NCI-H1436 treated with DMSO at 0.1 percent for 48 hours (cell line): ENCODE measurements around the gene DAW1.
"Not testable (repeated sequence)": the region's sequence is repeated elsewhere in the genome, so short reads cannot be mapped to it uniquely, and the experiment has no call there.

Source experiments
- DNase-seq: peaks from one replicate; lab custom pipeline; 2025; lab: John Stamatoyannopoulos, UW

Gene DAW1, protein sequence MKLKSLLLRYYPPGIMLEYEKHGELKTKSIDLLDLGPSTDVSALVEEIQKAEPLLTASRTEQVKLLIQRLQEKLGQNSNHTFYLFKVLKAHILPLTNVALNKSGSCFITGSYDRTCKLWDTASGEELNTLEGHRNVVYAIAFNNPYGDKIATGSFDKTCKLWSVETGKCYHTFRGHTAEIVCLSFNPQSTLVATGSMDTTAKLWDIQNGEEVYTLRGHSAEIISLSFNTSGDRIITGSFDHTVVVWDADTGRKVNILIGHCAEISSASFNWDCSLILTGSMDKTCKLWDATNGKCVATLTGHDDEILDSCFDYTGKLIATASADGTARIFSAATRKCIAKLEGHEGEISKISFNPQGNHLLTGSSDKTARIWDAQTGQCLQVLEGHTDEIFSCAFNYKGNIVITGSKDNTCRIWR

DNA sequence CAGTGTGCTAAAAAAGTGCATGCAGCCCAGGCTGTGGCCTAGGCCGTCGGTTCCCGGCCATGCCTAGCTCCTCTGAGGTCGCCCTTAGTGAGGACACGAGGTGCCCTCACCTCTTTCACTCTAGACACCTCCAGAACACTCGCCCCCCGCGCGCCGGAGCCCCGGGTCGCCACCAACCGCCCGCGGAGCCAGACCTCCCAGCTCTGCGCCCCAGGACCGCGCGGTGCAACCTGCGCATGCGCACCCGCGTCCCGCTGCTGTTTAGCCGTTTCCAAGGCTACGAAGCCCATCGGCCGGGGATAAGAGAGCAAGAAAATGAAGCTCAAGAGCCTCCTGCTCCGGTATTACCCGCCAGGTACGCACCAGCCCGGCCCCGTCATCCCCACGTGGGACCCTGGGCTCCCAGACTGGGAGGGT, at the start of gene DAW1:
TSS of gene DAW1 (plus strand) at position 257 of the 417 bp plus-strand sequence. CDS start at position 316, 59 bp downstream.
- no peak for DNase-seq

DNA sequence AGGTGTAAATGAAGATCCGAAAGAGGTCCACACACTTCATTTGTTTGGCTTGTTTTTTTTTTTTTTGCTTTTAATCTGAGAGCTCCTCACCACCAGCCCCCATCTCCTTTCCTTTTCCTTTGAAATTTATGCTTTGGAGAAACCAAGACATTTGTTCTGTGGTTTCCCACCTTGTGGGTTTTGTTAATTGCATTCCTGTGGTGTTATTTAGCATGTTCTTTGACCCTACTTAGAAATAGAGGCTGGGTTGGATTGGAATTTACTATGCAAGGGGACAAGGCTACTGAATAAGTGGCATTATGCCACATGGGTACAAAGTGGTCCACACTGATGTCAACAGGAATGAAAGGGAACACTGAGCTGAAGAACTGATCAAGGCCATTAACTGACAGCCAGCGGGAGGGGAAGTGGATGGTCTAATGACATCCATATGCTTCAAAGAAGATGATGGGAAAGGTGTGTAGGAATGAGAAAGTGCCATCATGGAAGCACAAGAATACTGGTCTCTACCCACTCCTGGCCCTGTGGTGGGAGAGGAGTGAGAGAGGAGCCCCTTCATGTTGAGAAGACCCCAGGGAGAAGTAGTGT, 48.9 kb upstream of the DAW1 start:
- no peak for DNase-seq

- DNase-seq, result no peak
Measured at GRCh38 chr2:227823922-227824321, 47.5 kb upstream of the DAW1 start.

DNA sequence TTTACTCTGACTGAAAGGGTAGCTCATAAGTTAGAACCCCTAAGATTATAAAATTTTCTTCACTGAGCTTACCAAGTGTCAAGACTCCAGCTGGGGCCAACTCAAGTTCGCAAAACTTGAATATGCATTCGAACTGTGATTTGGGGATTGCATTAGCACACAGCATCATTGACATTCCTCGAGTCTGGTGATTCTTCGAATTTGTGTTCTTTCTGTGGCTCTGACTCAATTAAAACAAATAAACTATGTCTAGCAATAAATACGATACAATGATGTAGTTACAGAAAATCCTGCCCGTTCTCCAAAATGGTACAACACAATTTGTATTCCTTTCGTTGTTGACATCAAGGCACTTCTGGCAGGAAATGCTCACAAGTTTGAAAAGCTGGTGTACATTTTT, 46.7 kb upstream of the DAW1 start:
- no peak for DNase-seq

DNA sequence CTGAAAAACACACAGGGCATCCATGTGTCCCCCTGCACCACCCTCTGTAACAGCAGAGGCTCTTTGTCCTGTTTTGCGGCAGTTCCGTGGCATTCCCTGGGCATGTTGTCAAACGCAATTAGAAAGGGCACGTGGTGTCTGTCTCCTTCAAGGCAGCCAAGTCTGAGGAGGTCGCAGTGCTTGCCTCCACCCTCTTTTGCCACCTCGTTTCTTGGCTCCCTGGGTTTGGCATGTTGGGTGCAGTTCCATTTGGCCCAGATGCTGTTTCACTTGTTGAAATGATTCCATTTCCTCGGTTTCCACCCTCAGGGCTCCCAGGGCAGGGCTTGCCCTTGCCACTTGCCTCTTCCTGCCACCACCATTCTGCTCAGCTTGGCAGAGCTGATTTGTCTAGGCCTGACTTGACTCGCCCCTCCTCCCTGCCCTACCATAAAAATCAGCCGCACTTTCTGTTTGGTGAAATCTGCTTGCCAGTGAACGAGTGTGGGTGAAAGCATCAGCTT, 45.4 kb upstream of the DAW1 start:
- no peak for DNase-seq

DNA sequence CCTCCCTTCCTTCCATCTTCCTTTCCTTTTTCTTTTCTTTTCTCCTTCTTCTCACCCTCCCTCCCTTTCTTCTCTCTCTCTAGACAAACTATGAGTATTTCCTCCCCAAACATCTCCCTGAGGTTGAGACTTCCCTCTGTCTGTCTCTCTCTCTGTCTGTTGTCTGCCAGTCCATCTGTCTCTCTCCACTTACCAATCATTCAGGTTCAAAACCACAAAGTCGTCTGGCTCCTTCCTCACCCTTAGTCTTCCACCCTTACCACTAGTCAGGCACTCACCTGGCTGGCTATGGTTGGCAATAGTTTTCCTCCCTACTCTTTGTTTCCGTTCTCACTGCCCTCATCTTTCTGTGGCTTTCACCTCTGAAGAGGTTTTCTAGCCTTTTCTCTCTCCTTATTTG, 44.9 kb upstream of the DAW1 start:
- DNase-seq, result no peak

DNA sequence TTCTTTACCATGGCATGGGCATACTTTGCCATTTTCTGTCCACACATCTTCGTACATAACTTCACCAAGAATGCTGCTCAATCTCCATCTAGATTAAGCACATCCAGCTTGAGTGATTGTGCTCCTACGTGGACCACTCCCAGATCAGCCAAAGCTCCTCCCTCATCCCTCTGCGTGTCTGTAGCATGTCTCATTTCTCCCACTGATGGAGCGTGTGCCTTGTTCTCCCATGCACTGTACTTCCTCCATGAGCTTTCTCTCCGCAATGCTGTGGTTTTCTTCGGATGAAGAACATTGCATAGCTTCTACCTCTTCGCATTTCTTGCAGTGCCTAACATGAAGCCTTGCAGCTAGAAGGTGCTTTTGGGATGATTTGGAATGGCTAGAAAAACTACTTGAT, 44.3 kb upstream of the DAW1 start:
- DNase-seq, result no peak

DNA sequence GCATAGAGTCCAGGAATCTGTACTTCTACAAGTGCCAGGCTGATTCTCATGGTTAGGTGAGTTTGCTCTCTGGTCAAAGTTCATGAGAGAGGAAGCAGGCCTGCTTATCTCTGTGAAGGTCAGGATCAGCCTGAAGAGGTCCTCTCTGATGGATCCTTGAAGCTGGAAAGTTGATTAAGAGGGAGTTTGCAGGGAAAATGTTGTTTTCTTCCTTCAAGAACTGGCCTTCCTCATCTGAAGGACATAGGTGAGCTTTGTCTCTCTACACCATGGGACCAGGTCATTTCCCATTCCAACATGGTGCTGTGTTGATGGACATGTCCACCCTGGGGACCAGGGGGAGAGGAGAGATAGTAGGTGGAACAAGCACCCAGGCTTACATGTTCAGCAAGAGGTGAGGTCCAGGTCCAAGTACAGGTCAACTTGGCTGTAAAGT, 42.9 kb upstream of the DAW1 start:
- no peak for DNase-seq

DNA sequence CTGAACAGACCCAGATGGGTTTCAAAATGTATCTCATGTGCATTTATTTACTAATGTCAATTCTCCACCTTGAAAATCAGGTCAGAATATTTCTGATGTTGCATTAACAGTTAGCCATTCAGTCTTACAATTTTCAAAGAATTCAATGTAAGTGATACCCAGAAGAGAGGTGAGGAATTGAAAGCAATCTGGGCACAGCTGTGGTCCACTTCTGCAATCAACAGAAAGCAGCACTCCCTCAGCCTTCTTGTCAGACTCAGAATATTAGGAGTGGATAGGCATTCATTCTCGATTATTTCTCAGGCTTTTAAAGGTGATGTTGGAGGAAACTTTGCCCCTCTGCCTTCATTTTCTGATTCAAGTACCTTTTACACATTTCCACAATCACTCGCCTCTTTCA, 42.1 kb upstream of the DAW1 start:
- no peak for DNase-seq

DNA sequence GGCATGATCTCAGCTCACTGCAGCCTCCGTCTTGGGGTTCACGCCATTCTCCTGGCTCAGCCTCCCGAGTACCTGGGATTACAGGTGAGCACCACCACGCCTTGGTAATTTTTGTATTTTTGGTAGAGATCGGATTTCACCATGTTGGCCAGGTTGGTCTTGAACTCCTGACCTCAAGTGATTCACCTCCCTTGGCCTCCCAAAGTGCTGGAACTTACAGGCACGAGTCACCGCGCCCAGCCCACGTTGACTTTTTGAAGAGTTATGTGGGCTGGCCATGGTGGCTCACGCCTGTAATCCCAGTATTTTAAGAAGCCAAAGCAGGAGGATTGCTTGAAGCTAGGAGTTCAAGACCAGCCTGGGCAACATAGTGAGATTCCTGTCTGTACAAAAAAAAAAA, 37.0 kb upstream of the DAW1 start:
- no peak for DNase-seq

DNA sequence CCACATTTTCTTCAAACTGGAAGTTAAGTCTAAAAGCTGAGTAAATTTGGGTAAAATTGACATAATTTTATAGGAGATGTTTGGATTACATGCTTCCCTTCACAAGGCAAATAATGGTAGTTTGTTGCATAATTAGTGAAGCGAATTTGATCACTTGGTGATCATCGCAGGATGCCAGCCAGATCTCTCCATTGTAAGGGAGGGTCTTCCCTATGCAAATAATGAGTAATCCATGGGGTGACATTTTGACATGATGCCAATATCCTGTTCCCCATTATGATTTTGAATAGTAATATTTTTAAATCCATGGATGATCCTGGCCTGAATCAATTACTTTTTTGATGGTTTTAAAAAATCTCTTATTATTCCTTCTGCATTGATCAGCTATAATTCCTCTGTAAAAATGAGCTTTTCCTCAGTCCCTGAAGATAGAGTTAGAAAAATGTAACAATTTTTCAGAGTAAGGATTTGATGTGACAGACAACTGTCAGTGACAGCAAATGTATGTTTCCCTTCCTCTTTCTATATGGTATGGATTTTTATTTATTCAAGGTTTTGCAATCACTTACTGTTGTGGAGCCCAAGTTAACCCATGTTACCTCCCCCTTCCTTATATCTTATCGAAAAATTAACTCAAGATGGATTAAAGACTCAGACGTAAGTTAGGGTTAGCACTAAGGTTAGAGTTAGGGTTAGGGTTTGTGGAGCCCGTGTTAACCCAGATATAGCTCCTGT, 36.3 kb upstream of the DAW1 start:
- no peak for DNase-seq

DNA sequence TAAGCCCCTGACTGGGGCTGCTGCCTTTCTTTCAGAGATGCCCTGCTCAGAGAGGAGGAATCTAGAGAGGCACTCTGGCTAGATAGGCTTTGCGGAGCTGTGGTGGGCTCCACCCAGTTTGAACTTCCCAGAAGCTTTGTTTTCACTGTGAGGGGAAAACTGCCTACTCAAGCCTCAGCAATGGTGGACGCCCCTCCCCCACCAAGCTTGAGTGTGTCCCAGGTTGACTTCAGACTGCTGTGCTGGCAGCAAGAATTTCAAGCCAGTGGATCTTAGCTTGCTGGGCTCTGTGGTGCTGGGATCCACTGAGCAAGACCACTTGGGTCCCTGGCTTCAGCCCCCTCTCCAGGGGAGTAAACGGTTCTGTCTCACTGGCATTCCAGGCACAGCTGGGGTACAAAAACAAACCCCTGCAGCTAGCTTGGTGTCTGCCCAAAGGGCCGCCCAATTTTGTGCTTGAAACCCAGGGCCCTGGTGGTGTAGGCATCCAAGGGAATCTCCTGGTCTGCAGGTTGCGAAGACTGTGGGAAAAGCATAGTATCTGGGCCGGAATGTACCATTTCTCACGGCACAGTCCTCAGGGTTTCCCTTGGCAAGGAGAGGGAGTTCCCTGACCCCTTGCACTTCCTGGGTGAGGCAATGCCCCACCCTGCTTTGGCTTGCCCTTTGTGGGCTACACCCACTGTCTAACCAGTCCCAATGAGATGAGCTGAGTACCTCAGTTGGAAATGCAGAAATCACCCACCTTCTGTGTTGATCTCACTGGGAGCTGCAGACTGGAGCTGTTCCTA, 31.9 kb upstream of the DAW1 start:
- not testable (repeated sequence) for DNase-seq

DNA sequence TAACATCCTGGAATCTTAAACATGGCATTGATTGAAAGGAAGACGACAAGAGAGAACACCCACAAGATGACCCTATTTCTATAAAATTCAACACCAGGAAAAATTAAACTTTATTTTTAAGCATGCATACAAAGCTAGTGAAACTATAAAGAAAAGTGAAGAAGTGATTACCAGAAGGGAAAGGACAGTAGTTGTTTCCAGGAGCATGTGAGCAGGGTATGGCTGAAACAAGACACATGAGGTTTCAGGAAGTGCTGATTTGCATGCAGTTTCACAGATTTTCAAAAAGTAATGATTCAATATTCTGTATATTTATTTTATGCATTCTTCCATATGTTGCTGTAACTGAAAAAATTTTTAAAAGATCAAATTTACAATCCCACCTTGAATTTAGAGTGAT, 24.6 kb upstream of the DAW1 start:
- no peak for DNase-seq

DNA sequence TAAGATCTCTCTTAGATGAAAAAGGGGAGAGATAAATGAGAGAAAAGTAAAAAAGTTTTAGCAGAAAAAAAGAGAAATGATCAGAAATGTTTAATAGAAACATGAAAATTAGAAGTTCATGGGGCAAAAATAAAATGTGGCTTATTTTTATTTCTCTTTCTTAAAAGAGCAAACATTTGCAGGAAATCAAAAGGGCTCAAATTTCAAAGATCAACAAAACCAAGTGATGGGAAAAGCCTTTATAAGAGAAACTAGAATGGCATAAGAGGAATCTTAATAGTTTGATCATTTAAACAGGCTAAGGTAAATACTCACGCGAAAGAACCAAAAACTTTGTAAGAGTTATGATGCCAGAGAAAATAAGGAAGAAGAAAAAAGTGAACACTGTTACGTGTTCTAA, 23.3 kb upstream of the DAW1 start:
- DNase-seq, result no peak

DNA sequence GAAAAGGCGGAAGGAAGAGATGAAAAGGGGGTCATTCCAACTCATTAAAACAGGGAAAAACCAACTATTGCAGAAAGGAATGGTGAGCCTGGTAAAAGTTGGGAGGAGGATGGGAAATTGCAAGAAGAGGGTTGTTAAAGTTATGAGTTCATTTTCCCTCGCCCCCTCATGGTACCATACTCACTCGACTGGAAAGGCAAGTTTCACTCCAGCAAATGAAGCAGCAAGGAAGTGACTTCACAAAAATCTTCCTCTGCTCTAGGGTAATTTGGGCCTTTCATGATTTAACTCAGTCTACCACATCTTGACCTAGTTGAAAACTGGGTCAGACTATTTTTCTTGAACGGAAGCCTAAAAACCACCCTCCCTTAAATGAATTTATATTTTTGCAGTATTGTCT, 22.8 kb upstream of the DAW1 start:
- DNase-seq, result no peak

DNA sequence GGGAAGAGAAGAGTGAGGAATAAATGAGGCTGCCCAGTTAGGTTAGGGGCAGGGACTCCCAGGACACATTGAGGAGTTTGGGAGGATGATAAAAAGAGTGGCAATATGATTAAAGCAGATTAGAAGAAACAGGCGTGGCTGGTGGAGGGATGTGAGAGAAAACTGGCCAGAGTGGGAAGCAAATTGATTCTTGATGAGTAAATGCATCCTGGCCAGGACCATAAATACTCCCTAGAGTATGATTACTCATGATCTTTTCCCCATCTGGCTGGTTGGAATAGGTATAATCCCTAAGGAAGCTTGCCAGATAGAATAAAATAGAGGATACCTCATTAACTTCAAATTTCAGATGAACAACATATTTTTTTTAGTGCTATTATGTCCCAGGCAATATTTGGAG, 21.5 kb upstream of the DAW1 start:
- no peak for DNase-seq

DNA sequence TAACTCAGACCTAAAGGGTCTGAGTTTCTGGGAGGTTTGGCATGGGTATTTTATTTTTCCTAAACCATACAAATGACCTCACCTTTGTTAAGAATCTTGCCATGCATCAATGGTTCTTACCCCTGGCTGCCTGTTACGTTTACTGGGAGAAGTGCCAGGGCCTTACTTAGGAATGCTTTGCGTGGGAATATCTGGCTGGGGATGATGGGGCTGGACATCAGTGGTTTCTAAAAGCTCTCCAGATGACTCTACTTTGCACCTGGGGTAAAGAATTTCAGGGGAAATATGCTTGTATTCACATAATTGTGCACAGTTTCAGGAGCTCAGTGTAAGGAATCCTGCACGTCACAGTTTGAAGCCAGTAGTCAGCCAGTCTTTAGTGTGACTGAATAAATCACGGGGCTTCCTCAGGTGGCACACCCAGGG, 18.2 kb upstream of the DAW1 start:
- DNase-seq, result no peak

GRCh38 chr2:227853765-227854271, 17.6 kb upstream of the DAW1 start:
- DNase-seq, result no peak

GRCh38 chr2:227855440-227855839, 16.0 kb upstream of the DAW1 start:
- no peak for DNase-seq

- DNase-seq, result no peak
Measured at GRCh38 chr2:227856697-227857096, 14.7 kb upstream of the DAW1 start.

GRCh38 chr2:227860221-227860641, 11.2 kb upstream of the DAW1 start:
- no peak for DNase-seq

GRCh38 chr2:227861011-227861410, 10.4 kb upstream of the DAW1 start:
- no peak for DNase-seq
